NOMO-1 (cell line): ENCODE measurements around the gene CRYBG2.

ENCODE experiments used
- DNase-seq, 2 experiments: peaks; one replicate each; lab custom pipeline; 2025; ENCODE audit not compliant: unreplicated experiment in 2 of 2; lab: John Stamatoyannopoulos, UW

Gene CRYBG2

GRCh38 chr1:26283871-26284596 is 69.9 kb downstream of the CRYBG2 start:
- no peak for DNase-seq

GRCh38 chr1:26283279-26283853 is 70.6 kb downstream of the CRYBG2 start:
- no peak for DNase-seq

- no peak for DNase-seq
Observed at GRCh38 chr1:26282401-26282918, 71.5 kb downstream of the CRYBG2 start.

GRCh38 chr1:26281971-26282370 is 72.0 kb downstream of the CRYBG2 start:
- no peak for DNase-seq

GRCh38 chr1:26281091-26281958 is 72.6 kb downstream of the CRYBG2 start:
- DNase-seq: no peak

GRCh38 chr1:26280333-26281042 is 73.4 kb downstream of the CRYBG2 start:
- no peak for DNase-seq

GRCh38 chr1:26279456-26280332 is 74.2 kb downstream of the CRYBG2 start, which contains the start of gene SH3BGRL3:
Gene SH3BGRL3 (plus strand): TSS chr1:26280086. CDS start chr1:26280156, 70 bp downstream.
- DNase-seq: peak; percentile 87 to 93

- DNase-seq: peak; percentile 39 to 46
Observed at GRCh38 chr1:26278724-26279455, 75.0 kb downstream of the CRYBG2 start.

GRCh38 chr1:26278303-26278702 is 75.6 kb downstream of the CRYBG2 start:
- no peak for DNase-seq

GRCh38 chr1:26277719-26278118 is 76.2 kb downstream of the CRYBG2 start:
- DNase-seq: no peak

- no peak for DNase-seq
Observed at GRCh38 chr1:26277261-26277661, 76.7 kb downstream of the CRYBG2 start.

- peak; percentile 81 to 92 for DNase-seq
Observed at GRCh38 chr1:26276432-26276838, 77.5 kb downstream of the CRYBG2 start.

GRCh38 chr1:26275580-26276431 is 78.1 kb downstream of the CRYBG2 start:
- DNase-seq: peak; percentile 62 to 68

GRCh38 chr1:26274801-26275425 is 79.0 kb downstream of the CRYBG2 start:
- peak; percentile 85 to 93 for DNase-seq
